Psoas muscle (tissue), 8 donors: ENCODE results near the gene CTNNA1. TPM values are rescaled to one million over a fixed set of nuclear protein-coding genes. Genes with fewer than 3 reads are reported as not detected.

ENCODE experiments used
- ATAC-seq, 4 donors: fragments of 200-7000 bp; cut with Tn5 transposase; one replicate each; pipeline ENCODE4 v1.9.1; 2020; ENCODE audit warnings: moderate library complexity in 3 of 4, mild to moderate bottlenecking in 2 of 4
- DNase-seq, 2 donors: peaks; one replicate each; pipeline ENCODE4 v3.0.0-alpha.2; 2020
- H3K27ac ChIP-seq: fragments of 200-600 bp; one replicate; pipeline ENCODE4 v1.8.0; 2022
- H3K27me3 ChIP-seq, 3 donors: fragments of 200-600 bp in 1 of 3; one replicate each; pipeline versions ENCODE4 v1.6.1 to v1.8.0; 2013 to 2022; ENCODE audit warnings: low read length in 2 of 3, mild to moderate bottlenecking in 2 of 3, moderate library complexity in 1 of 3; ENCODE audit not compliant: insufficient read depth in 3 of 3
- H3K36me3 ChIP-seq, 2 donors: fragments of 200-600 bp in 1 of 2; one replicate each; pipeline versions ENCODE4 v1.6.1 to v1.8.0; 2013 to 2022; ENCODE audit warnings: low read depth in 1 of 2, mild to moderate bottlenecking in 1 of 2, moderate library complexity in 1 of 2; ENCODE audit not compliant: insufficient read depth in 1 of 2
- H3K4me1 ChIP-seq: fragments of 200-600 bp; one replicate; pipeline ENCODE4 v1.8.0; 2022
- H3K4me3 ChIP-seq: fragments of 200-600 bp; one replicate; pipeline ENCODE4 v1.8.0; 2022; ENCODE audit warnings: mild to moderate bottlenecking
- H3K9me3 ChIP-seq: fragments of 200-600 bp; one replicate; pipeline ENCODE4 v1.8.0; 2022
- CTCF ChIP-seq: fragments of 200-600 bp; IDR thresholded peaks from one replicate; pipeline ENCODE4 v1.8.0; 2022; ENCODE audit warnings: antibody characterized with exemption
- WGBS, 3 donors: extraction: QIAGEN DNeasy Blood & Tissue Kit; methylation state at CpG; one replicate each; pipeline versions ENCODE4 v1.1.6 to v1.1.7; 2013; 5-methylcytosine and 5-hydroxymethylcytosine counted together
- intact Hi-C, 2 donors: fragments of 100-400 bp; cut with DNase I; formaldehyde crosslinking; loops; one replicate each; pipeline versions ENCODE4 v1.11.0 to v1.14.2; 2022
- polyA plus RNA-seq, 3 donors: library from polyadenylated mRNA; stranded (reverse); fragments of 200-250 nt; gene quantifications; one replicate each; pipeline ENCODE4 v1.2.3, GENCODE V29; 2013
- total RNA-seq, 4 donors: library from RNA; stranded (reverse); fragmentation: NEBNext Ultra II Directional in 2 of 4; extraction: Animal tissue kit (Norgen Biotek cat#: 25700) in 2 of 4; gene quantifications; one replicate each; pipeline versions ENCODE4 v1.2.1 to v1.2.4, GENCODE V29; 2021 to 2023
- donor health status: healthy with polysubstance abuse.
- donor health status: DM: no; HTN: no; CAD: no; lungs with moderate emphysema.
- donor health status: Bipolar disorder and iron deficiency.
- donor health status: healthy.
- donor health status: DM: yes; HTN: yes; CAD: no.
- donor health status: DM: no; HTN: no; CAD: no.
- donor health status: DM: no; HTN: no; CAD: no.
- donor health status: DM: yes; HTN: yes; CAD: no.

CTNNA1 gene
- total and polyA plus RNA-seq, 7 donors, result 58.8 to 162 (median 99.3) TPM

GRCh38 chr5:138706655-138707480 is 46.4 kb upstream of the CTNNA1 start:
- intact Hi-C loops, result no loop called here

DNA sequence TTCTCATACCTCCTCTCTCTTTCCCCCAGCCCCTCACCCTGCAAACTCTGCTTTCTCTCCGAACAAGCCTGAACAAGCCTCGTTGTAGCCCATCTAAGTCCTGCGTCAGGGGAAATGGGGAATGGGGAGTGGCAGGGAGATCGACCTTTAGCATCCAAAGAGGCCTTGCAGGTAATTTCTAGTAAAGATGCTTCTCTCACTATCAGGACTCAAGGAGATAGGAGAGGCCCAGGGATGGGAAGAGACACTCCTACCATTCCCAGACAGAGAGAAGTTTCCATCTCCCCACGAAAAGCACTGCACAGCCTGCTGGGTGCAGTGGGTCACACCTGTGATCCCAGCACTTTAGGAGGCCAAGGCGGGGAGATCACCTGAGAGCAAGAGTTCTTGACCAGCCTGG is 44.4 kb upstream of the CTNNA1 start:
- H3K27me3 ChIP-seq, result peaks cover 0 to 4% (median 0%) of the 10 kb centered on the region in 3 donors
- no peak overlapping the region for H3K27ac ChIP-seq
- H3K36me3 ChIP-seq, result no peaks in the 10 kb centered on the region
- no peak for TF ChIP-seq CTCF
- ATAC-seq (no peak), DNase-seq (no peak)
- 70 to 73% (median 72%) methylated on average over 6 of the region's 6 CpGs for WGBS, 3 donors
- intact Hi-C loops, result no loop called here
- no peak overlapping the region for H3K4me3 ChIP-seq
- no peaks in the 10 kb centered on the region for H3K9me3 ChIP-seq
- no peaks in the 10 kb centered on the region for H3K4me1 ChIP-seq

More at GRCh38 chr5:138706655-138707480, 46.4 kb upstream of the CTNNA1 start:
- Histone ChIP-seq H3K4me1 (no peaks in the 10 kb centered on the region), H3K9me3 (no peaks in the 10 kb centered on the region), H3K27ac (no peak overlapping the region), H3K4me3 (no peak overlapping the region), H3K27me3 (no peaks in the 10 kb centered on the region), H3K36me3 (no peaks in the 10 kb centered on the region)
- 74 to 84% (median 77%) methylated on average over 10 of the region's 10 CpGs for WGBS, 3 donors
- ATAC-seq (peak in 2 of 4 donors; percentile 38 to 58), DNase-seq (peak in 1 of 2 donors; percentile 59)
- TF ChIP-seq CTCF, result no peak

GRCh38 chr5:138709202-138709601 is 44.0 kb upstream of the CTNNA1 start:
- ATAC-seq, result no peak
- Histone ChIP-seq H3K27ac (no peak overlapping the region), H3K27me3 (peaks cover 0 to 4% (median 0%) of the 10 kb centered on the region in 3 donors), H3K4me3 (no peak overlapping the region), H3K36me3 (no peaks in the 10 kb centered on the region), H3K9me3 (no peaks in the 10 kb centered on the region), H3K4me1 (no peaks in the 10 kb centered on the region)
- no peak for DNase-seq
- WGBS, 3 donors, result 77 to 84% (median 80%) methylated on average over 9 of the region's 9 CpGs
- no peak for TF ChIP-seq CTCF
- intact Hi-C loops, result no loop called here

DNA sequence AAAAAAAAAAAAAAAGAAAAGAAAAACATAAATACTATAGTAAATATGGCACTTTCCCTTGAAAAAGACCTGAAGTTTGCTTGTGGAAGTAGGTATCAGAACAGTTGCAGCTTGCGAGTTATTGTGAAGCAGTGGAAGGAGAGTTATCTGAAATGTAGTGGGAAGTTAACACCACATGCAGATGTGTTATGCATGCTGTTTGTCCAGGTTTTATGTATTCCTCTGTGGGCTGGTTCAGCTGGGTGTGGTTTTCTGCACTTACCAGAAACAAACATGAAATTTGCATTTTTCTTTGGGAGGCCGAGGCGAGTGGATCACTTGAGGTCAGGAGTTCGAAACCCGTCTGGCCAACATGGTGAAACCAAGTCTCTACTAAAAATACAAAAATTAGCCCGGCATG is 42.1 kb upstream of the CTNNA1 start:
- H3K4me1 ChIP-seq, result peaks cover under 1% of the 10 kb centered on the region
- no peak for DNase-seq
- no peak for ATAC-seq
- no peak overlapping the region for H3K27ac ChIP-seq
- 84 to 92% (median 91%) methylated on average over 6 of the region's 6 CpGs for WGBS, 3 donors
- no peaks in the 10 kb centered on the region for H3K9me3 ChIP-seq
- H3K27me3 ChIP-seq, result peaks cover 0 to 4% (median 0%) of the 10 kb centered on the region in 3 donors
- intact Hi-C loops, result no loop called here
- H3K4me3 ChIP-seq, result no peak overlapping the region
- TF ChIP-seq CTCF, result no peak
- H3K36me3 ChIP-seq, result no peaks in the 10 kb centered on the region
